GM12878 (cell line): ENCODE data around the gene MAMDC4. TPM values are rescaled to one million over a fixed set of nuclear protein-coding genes. Genes with fewer than 3 reads are reported as not detected.

Source experiments
- CUX1 ChIP-seq: IDR thresholded peaks from 2 replicates; pipeline ENCODE4 v1.6.1; 2012; ENCODE audit warnings: improper control_type of control experiment, low read depth, low read length; ENCODE audit not compliant: insufficient replicate concordance
- FOXK2 ChIP-seq: fragments of 450-650 bp; IDR thresholded peaks from 2 replicates; pipeline ENCODE4 v1.6.1; 2017; ENCODE audit warnings: mild to moderate bottlenecking, moderate library complexity
- IKZF1 ChIP-seq: fragments of 450-650 bp; conservative IDR thresholded peaks from 2 replicates; pipeline ENCODE4 v1.6.1; 2017; ENCODE audit warnings: antibody characterized with exemption, mild to moderate bottlenecking
- MLLT1 ChIP-seq: fragments of 450-650 bp; IDR thresholded peaks from 2 replicates; pipeline ENCODE4 v1.6.1; 2016; ENCODE audit warnings: mild to moderate bottlenecking
- POU2F2 ChIP-seq: IDR thresholded peaks from 3 replicates; pipeline ENCODE4 v1.6.1; 2011; ENCODE audit warnings: low read depth, mild to moderate bottlenecking, low read length, borderline replicate concordance
- polyA plus RNA-seq, 11 experiments: library from polyadenylated mRNA; depleted of rRNA in 4 of 11; unstranded in 6 of 11; stranded (reverse) in 5 of 11; fragments of >200 nt; fragmentation: Nextera tagmentation in 4 of 11; fragmentation: Illumina TruSeq in 1 of 11; extraction: Ambion mirVana in 4 of 11; extraction: Trizol in 1 of 11; gene quantifications; 1 replicate in 1 of 11; 2 replicates in 10 of 11; pipeline versions ENCODE4 v1.2.1 to v1.2.3, GENCODE V29; 2011 to 2016; ENCODE audit warnings: inconsistent platforms in 2 of 11, missing spikeins in 2 of 11, low read depth in 1 of 11
- total RNA-seq, 4 experiments: library from RNA; depleted of rRNA in 3 of 4; stranded (reverse); fragments of >200 nt in 3 of 4; fragmentation: Illumina TruSeq in 1 of 4; extraction: Trizol in 1 of 4; gene quantifications; 2 replicates each; pipeline versions ENCODE4 v1.2.1 to v1.2.3, GENCODE V29; 2013 to 2021

MAMDC4 gene
- total and polyA plus RNA-seq, 10 of the 15 experiments (the other 5 are each of a cell fraction or from before 2014, with no cell fraction given) = 0.22 to 5.7 (median 2.4) TPM; not detected in 1

- no peak for TF ChIP-seq CUX1
- TF ChIP-seq POU2F2 = no peak
- TF ChIP-seq FOXK2 = no peak
- TF ChIP-seq IKZF1 = no peak
- TF ChIP-seq MLLT1 = no peak
These were observed 30.2 kb upstream of the MAMDC4 start (continued) for GRCh38 chr9:136821826-136822544.
